Subcutaneous adipose tissue (tissue), 4 donors: ENCODE data around the gene CRTC1. TPM values are rescaled to one million over a fixed set of nuclear protein-coding genes. Genes with fewer than 3 reads are reported as not detected.

ENCODE experiments used
- CTCF ChIP-seq: fragments of 450-650 bp; IDR thresholded peaks from one replicate; pipeline ENCODE4 v1.5.1; 2016; ENCODE audit warnings: low read depth, mild to moderate bottlenecking, control low read depth, antibody characterized with exemption, moderate library complexity
- total RNA-seq, 4 donors: library from RNA; depleted of rRNA; stranded (reverse); fragments of >200 nt; gene quantifications; one replicate each; pipeline ENCODE4 v1.1.0, GENCODE V29; 2016

Gene CRTC1
- total RNA-seq, 4 donors from 2014 or later: 2.0 to 8.3 (median 3.9) TPM

DNA sequence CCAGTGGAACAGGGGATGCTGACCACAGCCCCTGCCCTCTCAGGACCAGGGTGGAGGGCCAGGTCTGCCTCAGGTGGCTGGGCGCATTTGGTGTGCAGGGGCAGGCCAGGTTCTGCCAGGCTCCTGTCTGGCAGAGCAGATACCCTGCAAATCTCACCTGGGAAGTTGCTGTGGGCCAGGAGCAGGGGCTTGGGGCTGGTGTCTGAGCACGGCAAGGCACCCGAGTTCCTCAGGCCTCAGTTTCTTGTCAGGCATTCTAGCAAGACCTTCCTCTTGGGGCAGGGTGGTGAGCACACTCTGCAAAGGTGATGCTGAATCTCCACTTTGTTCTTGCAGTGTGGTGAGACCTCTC lies 1.1 kb downstream of the CRTC1 start:
- TF ChIP-seq CTCF: no peak

GRCh38 chr19:18685597-18686190 lies 2.2 kb downstream of the CRTC1 start:
- TF ChIP-seq CTCF: no peak

DNA sequence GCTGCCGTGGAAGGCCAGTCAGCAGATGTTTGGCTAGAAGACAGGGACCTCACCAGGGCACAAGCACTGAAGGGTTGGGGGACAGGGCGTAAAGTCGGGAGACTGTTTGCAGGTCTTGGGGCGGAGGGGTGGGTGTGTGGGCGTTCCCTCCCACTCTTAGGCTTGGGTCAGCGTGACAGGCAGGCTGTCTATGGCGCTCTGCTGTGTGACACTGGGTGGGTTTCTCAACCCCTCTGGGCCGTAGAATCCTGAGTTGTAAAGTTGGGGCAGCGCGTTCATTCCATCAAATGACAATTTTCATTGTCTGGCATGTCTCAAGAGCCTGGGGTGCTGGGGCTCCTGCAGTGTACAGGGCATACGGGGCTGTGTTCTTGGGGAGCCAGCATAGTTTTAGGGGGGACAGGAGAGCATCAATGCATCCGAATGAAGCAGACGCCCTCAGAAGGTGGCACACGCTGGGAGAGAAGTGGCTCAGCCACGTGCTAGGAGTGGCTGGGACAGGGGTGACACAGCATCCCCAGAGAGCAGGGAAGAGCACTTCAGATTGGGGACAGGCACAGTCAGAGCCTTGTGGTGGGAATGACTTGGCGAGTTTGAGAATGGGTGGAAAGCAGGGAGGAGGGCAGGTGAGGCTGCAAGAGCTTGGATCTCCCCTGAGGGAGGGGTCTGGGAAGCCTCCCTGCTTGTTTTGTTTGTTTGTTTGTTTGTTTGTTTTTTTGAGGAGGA lies 4.4 kb downstream of the CRTC1 start:
- TF ChIP-seq CTCF: no peak

DNA sequence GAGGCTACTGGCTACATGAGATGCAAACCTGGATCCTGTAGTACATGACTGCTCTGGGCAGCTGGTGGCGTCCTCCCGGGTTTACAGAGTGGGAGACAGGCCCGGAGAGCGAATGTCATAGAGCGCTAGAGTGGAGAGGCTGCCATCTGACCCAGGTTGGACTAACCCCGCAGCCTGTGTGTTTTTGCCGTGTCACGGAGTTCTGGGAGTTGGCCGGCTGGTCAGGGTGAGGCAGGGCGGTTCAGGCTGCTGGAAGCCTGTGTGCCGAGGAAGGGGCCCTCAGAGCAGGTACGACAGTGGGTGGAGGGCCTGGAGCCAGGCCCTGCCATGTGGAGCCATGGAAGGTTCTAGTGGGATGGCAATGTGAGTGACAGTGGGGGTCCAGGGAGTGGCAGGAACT lies 12.5 kb downstream of the CRTC1 start:
- no peak for TF ChIP-seq CTCF

- no peak for TF ChIP-seq CTCF
These were observed 14.2 kb downstream of the CRTC1 start for GRCh38 chr19:18697680-18698079.

- TF ChIP-seq CTCF: no peak
These were observed 15.1 kb downstream of the CRTC1 start for GRCh38 chr19:18698321-18699167.

DNA sequence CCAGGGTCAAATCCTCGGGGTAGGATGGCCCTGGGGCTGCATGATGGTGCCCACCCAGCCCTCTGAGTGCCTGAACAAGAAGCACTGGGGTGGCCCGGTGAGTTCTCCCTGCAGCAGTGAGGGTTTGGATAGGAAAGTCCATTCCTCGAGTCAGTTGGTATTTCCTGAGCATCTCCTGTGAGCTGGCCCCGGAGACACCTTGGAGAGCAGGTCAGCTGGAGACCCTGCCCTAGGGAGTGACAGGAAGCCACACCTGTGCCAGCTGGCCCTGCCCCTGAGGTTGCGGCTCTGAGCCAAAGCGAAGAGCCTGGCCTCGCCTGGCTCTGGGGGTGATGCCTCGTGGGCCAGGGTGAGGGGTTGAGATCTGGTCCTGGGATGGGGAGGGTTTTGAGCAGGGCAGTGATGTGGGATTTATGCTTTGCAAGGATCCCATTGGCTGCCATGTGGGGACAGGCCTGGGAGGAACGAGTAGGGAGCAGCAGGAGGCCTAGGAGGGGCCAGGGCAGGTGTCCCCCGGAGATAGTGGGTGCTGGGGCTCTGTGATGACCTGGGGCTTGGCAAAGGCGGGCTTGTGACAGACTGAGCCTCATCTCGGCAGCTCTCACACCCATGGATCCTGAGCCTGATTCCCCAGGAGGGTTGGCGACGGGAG lies 16.0 kb downstream of the CRTC1 start:
- TF ChIP-seq CTCF: no peak
